CD4-positive, alpha-beta memory T cell (primary cell): ENCODE results near the gene MYOF. TPM values are rescaled to one million over a fixed set of nuclear protein-coding genes. Genes with fewer than 3 reads are reported as not detected.

ENCODE experiments used
- CTCF ChIA-PET: fragments of 350-600 bp; sonication (Branson Sonifier 250); formaldehyde crosslinking; loops from one replicate; lab custom pipeline; 2021; ENCODE audit warnings: inconsistent platforms; ENCODE audit not compliant: partially characterized antibody; lab: Charles Lee
- POLR2A ChIA-PET: fragments of 350-600 bp; sonication (Branson Sonifier 250); formaldehyde crosslinking; loops from one replicate; lab custom pipeline; 2021; ENCODE audit not compliant: partially characterized antibody; lab: Charles Lee
- DNase-seq, 5 donors: peaks; one replicate each; pipeline versions ENCODE4 v3.0.0 to v3.0.0-alpha.2; 2020 to 2022; ENCODE audit warnings: mixed read lengths in 1 of 5
- H3K27ac ChIP-seq: one replicate; pipeline ENCODE4 v1.7.0; 2013; ENCODE audit warnings: low read depth, low read length
- H3K27me3 ChIP-seq: 2 replicates; pipeline ENCODE4 v1.7.0; 2013; ENCODE audit warnings: mild to moderate bottlenecking, low read length, moderate library complexity; ENCODE audit not compliant: insufficient read depth
- H3K36me3 ChIP-seq: 2 replicates; pipeline ENCODE4 v1.7.0; 2013; ENCODE audit warnings: mild to moderate bottlenecking, low read length, moderate library complexity; ENCODE audit not compliant: insufficient read depth
- H3K4me1 ChIP-seq: 2 replicates; pipeline ENCODE4 v1.7.0; 2013; ENCODE audit warnings: mild to moderate bottlenecking, low read length, moderate library complexity; ENCODE audit not compliant: insufficient read depth
- H3K4me3 ChIP-seq, 2 donors: one replicate each; pipeline ENCODE4 v1.7.0; 2013; ENCODE audit warnings: low read length in 2 of 2, mild to moderate bottlenecking in 1 of 2
- H3K9me3 ChIP-seq, 2 donors: one replicate each; pipeline ENCODE4 v1.7.0; 2013; ENCODE audit warnings: low read length in 2 of 2, control low read depth in 1 of 2; ENCODE audit not compliant: control insufficient read depth in 1 of 2
- H3K27ac Mint-ChIP-seq, 7 donors: one replicate each; pipeline ENCODE4 v1.8.0; 2020 to 2021; ENCODE audit warnings: mixed read lengths in 7 of 7, mild to moderate bottlenecking in 6 of 7, inconsistent platforms in 3 of 7, moderate library complexity in 3 of 7
- H3K27me3 Mint-ChIP-seq, 2 donors: one replicate each; pipeline ENCODE4 v1.8.0; 2020 to 2021; ENCODE audit warnings: mixed read lengths in 2 of 2
- H3K36me3 Mint-ChIP-seq, 2 donors: one replicate each; pipeline ENCODE4 v1.8.0; 2020 to 2021; ENCODE audit warnings: mixed read lengths in 2 of 2, inconsistent platforms in 1 of 2, mild to moderate bottlenecking in 1 of 2
- H3K4me1 Mint-ChIP-seq, 4 donors: one replicate each; pipeline ENCODE4 v1.8.0; 2020 to 2021; ENCODE audit warnings: mixed read lengths in 4 of 4, mild to moderate bottlenecking in 1 of 4
- H3K4me3 Mint-ChIP-seq, 8 donors: one replicate each; pipeline ENCODE4 v1.8.0; 2020 to 2021; ENCODE audit warnings: mixed read lengths in 8 of 8, mild to moderate bottlenecking in 7 of 8, moderate library complexity in 6 of 8, inconsistent platforms in 3 of 8
- H3K9me3 Mint-ChIP-seq, 8 donors: one replicate each; pipeline ENCODE4 v1.8.0; 2020 to 2021; ENCODE audit warnings: mixed read lengths in 8 of 8, mild to moderate bottlenecking in 5 of 8, inconsistent platforms in 3 of 8, moderate library complexity in 1 of 8
- intact Hi-C: fragments of 100-400 bp; cut with micrococcal nuclease; formaldehyde crosslinking; loops from one replicate; pipeline ENCODE4 v1.15.1; 2023
- polyA plus RNA-seq, 2 donors: library from polyadenylated mRNA; unstranded; fragments of 300-500 nt; fragmentation: Illumina TruSeq; gene quantifications; one replicate each; pipeline ENCODE4 v1.2.3, GENCODE V29; 2021
- total RNA-seq, 2 experiments: library from RNA; stranded (reverse); gene quantifications; one replicate each; pipeline ENCODE4 v1.2.3, GENCODE V29; 2021

The MYOF gene
- total and polyA plus RNA-seq, 4 experiments from 2014 or later = 1.2 to 2.2 TPM; not detected in 2

DNA sequence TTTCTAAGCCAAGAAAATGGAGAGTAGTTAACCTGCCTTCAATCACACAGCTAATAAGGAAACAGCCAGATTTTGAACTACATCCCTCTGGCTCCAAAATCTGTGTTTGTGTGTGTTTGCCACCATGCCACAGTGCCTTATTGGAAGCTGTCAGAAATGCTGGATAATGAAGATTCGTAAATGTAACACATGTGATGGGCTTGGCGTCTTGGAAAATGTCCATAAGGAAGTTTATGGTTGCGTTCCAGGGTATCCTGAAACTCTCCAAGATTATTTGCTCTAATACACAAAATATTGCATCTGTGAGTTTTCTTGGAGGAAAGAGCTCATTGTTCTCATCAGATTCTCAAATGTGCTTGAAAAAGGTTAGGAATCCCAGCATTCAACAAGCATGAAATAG lies 22.7 kb downstream of the MYOF start:
- Mint-ChIP-seq H3K4me1 (peaks cover 5 to 23% (median 12%) of the 10 kb centered on the region in 4 donors), H3K27me3 (peaks cover 0 to 2% of the 10 kb centered on the region in 2 donors), H3K4me3 (no peak overlapping the region), H3K36me3 (no peaks in the 10 kb centered on the region), H3K27ac (peak overlapping the region in 1 of 7 donors; percentile 21), H3K9me3 (peaks cover 0 to 2% (median 0%) of the 10 kb centered on the region in 8 donors)
- DNase-seq = no peak
- no peak overlapping the region for H3K27ac ChIP-seq
- H3K36me3 ChIP-seq = no peaks in the 10 kb centered on the region
- no peaks in the 10 kb centered on the region for H3K9me3 ChIP-seq
- intact Hi-C loops = no loop called here
- no peaks in the 10 kb centered on the region for H3K27me3 ChIP-seq
- no peak overlapping the region for H3K4me3 ChIP-seq
- peaks cover 17% of the 10 kb centered on the region for H3K4me1 ChIP-seq
- ChIA-PET CTCF (interaction anchor here (0.6 to 1.3 kb wide), 2 partner anchors 22 to 83 kb away, joined by 3 to 5 read pairs; partner anchors contain the start of gene MYOF), POLR2A (no interaction called here)

DNA sequence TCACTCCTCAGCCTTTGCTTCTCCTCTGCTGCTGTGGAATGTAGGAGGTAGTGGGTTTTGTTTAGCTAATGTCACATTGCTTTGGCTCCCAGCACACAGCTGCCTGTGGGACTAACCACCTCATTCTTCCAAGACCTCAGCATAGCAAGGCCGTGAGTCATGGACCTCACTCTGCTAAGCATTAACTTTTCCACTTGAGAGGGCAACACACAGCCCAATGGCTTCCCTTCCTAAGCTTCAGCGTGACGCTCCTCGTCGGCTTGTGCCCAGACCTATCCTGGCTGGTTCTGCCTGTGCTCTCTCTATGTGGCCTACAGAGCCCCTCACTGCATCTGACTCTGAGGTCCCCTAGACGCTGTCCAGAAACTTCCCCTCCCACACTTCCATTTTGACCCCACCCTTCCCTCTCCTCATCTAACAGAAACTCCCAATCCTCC lies 23.3 kb downstream of the MYOF start:
- DNase-seq = no peak
- H3K36me3 ChIP-seq = no peaks in the 10 kb centered on the region
- H3K9me3 ChIP-seq = no peaks in the 10 kb centered on the region
- no peak overlapping the region for H3K27ac ChIP-seq
- Mint-ChIP-seq H3K27me3 (peaks cover 0 to 2% of the 10 kb centered on the region in 2 donors), H3K4me1 (peaks cover 5 to 18% (median 11%) of the 10 kb centered on the region in 4 donors), H3K36me3 (no peaks in the 10 kb centered on the region), H3K9me3 (peaks cover 0 to 2% (median 0%) of the 10 kb centered on the region in 8 donors), H3K4me3 (no peak overlapping the region), H3K27ac (peak overlapping the region in 2 of 7 donors; percentile 64 to 68)
- ChIA-PET CTCF (interaction anchor here (0.6 to 1.3 kb wide), 2 partner anchors 23 to 82 kb away, joined by 3 to 5 read pairs; partner anchors contain the start of gene MYOF), POLR2A (no interaction called here)
- no peak overlapping the region for H3K4me3 ChIP-seq
- intact Hi-C loops = no loop called here
- H3K27me3 ChIP-seq = no peaks in the 10 kb centered on the region
- H3K4me1 ChIP-seq = peaks cover 17% of the 10 kb centered on the region

DNA sequence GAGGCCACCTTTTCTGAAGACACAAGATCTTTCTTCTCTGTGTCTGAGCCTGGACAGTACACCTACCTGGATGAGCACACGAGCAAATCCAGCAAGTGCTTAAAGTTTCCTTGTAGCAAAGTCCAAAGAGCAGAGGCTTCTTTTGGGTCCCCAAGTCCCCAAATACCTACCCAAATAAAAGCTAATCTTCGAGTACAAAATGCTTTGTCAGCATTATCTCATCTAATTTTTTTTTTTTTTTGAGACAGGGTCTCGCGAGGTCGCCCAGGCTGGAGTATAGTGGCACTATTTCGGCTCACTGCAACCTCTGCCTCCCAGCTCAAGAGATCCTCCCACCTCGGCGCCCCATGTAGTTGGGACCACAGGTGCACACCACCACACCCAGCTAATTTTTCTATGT lies 24.6 kb downstream of the MYOF start:
- H3K27ac Mint-ChIP-seq = no peak overlapping the region
- H3K9me3 Mint-ChIP-seq = no peaks in the 10 kb centered on the region
- Histone ChIP-seq H3K27me3 (no peaks in the 10 kb centered on the region), H3K9me3 (no peaks in the 10 kb centered on the region), H3K36me3 (no peaks in the 10 kb centered on the region), H3K27ac (no peak overlapping the region), H3K4me3 (no peak overlapping the region), H3K4me1 (peaks cover 12% of the 10 kb centered on the region)
- H3K36me3 Mint-ChIP-seq = no peaks in the 10 kb centered on the region
- H3K4me3 Mint-ChIP-seq = no peak overlapping the region
- intact Hi-C loops = no loop called here
- peaks cover 0 to 2% of the 10 kb centered on the region in 2 donors for H3K27me3 Mint-ChIP-seq
- POLR2A ChIA-PET = no interaction called here
- no peak for DNase-seq
- peaks cover 0 to 11% (median 5%) of the 10 kb centered on the region in 4 donors for H3K4me1 Mint-ChIP-seq
- CTCF ChIA-PET = interaction anchor here (1.4 kb wide), 2 partner anchors 14 to 81 kb away, joined by 4 to 5 read pairs; no protein-coding TSS in a partner anchor

DNA sequence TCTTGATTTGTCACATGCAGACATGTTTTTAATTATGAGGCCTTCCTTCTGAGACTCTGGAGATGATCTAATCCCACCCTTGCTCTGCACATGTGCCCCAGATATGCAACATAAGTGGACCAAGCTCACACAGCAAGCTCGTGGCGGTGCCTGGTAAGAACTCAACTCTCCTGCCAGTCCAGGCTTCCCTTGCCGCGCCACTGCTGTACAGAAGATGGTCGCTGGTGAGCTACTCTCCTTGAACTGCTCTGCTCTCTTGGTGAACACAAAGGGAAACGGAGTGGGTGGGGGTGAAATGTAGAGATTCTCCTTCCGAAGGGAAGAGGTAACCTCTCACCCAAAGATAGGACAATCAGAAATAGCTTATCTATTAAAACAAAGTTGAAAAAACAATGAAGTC lies 25.7 kb downstream of the MYOF start:
- POLR2A ChIA-PET = no interaction called here
- intact Hi-C loops = no loop called here
- DNase-seq = no peak
- H3K36me3 ChIP-seq = no peaks in the 10 kb centered on the region
- H3K27ac ChIP-seq = no peak overlapping the region
- H3K36me3 Mint-ChIP-seq = no peaks in the 10 kb centered on the region
- H3K4me3 Mint-ChIP-seq = no peak overlapping the region
- H3K4me1 Mint-ChIP-seq = peaks cover 5 to 14% (median 10%) of the 10 kb centered on the region in 4 donors
- H3K27me3 Mint-ChIP-seq = peaks cover 0 to 2% of the 10 kb centered on the region in 2 donors
- no peak overlapping the region for H3K4me3 ChIP-seq
- peak overlapping the region in 1 of 7 donors; percentile 21 for H3K27ac Mint-ChIP-seq
- peaks cover 7% of the 10 kb centered on the region for H3K4me1 ChIP-seq
- CTCF ChIA-PET = interaction anchor here (0.6 to 1.4 kb wide), 4 partner anchors 15 to 80 kb away, joined by 3 to 5 read pairs (median 4); partner anchors contain the start of gene MYOF
- H3K9me3 Mint-ChIP-seq = no peaks in the 10 kb centered on the region
- H3K27me3 ChIP-seq = no peaks in the 10 kb centered on the region
- no peaks in the 10 kb centered on the region for H3K9me3 ChIP-seq

DNA sequence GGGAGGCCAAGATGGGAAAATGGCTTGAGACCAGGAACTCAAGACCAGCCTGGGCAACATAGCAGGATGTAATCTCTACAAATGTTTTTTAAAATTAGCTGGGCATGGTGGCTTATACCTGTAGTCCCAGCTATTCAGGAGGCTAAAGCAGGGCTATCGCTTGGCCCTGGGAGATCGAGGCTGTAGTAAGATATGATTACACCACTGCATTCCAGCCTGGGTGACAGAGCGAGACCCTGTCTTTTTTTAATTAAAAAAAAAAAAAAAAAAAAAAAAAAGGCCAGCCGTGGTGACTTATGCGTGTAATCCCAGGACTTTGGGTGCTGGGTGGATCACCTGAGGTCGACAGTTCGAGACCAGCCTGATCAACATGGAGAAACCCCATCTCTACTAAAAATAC lies 27.4 kb downstream of the MYOF start:
- H3K27me3 ChIP-seq = no peaks in the 10 kb centered on the region
- Mint-ChIP-seq H3K4me3 (no peak overlapping the region), H3K4me1 (peaks cover 7 to 13% (median 11%) of the 10 kb centered on the region in 4 donors), H3K9me3 (no peaks in the 10 kb centered on the region), H3K36me3 (no peaks in the 10 kb centered on the region), H3K27ac (no peak overlapping the region), H3K27me3 (no peaks in the 10 kb centered on the region)
- H3K4me3 ChIP-seq = no peak overlapping the region
- H3K4me1 ChIP-seq = peaks cover 4% of the 10 kb centered on the region
- no peak overlapping the region for H3K27ac ChIP-seq
- CTCF ChIA-PET = no interaction called here
- no peak for DNase-seq
- POLR2A ChIA-PET = no interaction called here
- no peaks in the 10 kb centered on the region for H3K36me3 ChIP-seq
- intact Hi-C loops = no loop called here
- H3K9me3 ChIP-seq = no peaks in the 10 kb centered on the region

DNA sequence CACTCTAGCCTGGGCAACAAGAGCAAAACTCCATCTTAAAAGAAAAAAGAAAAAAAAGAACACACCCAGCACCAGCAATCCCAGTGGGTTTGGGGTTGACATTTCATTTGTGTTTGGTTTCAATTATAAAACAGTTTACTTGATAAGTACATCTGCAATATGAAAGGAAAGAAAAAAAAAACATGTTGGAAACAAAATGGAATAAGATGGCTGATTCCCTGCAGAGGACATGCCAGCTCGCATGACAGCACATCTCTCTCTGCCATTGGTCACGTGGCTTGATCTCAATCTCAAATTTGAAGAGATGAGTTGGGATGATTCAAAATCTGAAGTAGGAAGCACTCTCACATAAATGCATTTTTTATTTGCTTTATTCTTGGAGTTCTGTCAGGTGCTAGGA lies 28.0 kb downstream of the MYOF start:
- ChIA-PET CTCF (no interaction called here), POLR2A (no interaction called here)
- Mint-ChIP-seq H3K4me3 (no peak overlapping the region), H3K36me3 (no peaks in the 10 kb centered on the region), H3K27me3 (no peaks in the 10 kb centered on the region), H3K4me1 (peaks cover 7 to 13% (median 11%) of the 10 kb centered on the region in 4 donors), H3K9me3 (no peaks in the 10 kb centered on the region), H3K27ac (no peak overlapping the region)
- no peaks in the 10 kb centered on the region for H3K36me3 ChIP-seq
- H3K4me1 ChIP-seq = peaks cover 4% of the 10 kb centered on the region
- DNase-seq = no peak
- intact Hi-C loops = no loop called here
- no peak overlapping the region for H3K27ac ChIP-seq
- no peak overlapping the region for H3K4me3 ChIP-seq
- no peaks in the 10 kb centered on the region for H3K9me3 ChIP-seq
- no peaks in the 10 kb centered on the region for H3K27me3 ChIP-seq

DNA sequence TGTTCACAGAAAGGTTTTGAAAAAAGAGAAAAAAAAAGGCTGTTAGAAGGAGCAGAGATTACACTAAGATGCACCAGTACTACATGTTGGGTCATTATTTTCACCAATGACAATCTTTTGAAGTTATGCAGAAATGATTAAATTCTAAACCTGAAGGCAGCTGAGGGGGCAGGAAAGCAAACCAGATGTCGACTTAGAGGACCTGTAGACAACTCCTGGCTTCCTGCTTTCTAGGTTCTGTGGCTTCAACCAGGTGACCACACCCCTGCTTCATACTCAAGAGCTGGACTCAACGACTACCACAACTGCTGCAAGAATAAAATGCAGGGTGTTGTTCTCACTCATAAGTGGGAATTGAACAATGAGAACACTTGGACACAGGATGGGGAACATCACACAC lies 30.0 kb downstream of the MYOF start:
- CTCF ChIA-PET = no interaction called here
- Histone ChIP-seq H3K27me3 (no peaks in the 10 kb centered on the region), H3K27ac (no peak overlapping the region), H3K9me3 (no peaks in the 10 kb centered on the region), H3K4me3 (no peak overlapping the region), H3K4me1 (peaks cover 4% of the 10 kb centered on the region), H3K36me3 (no peaks in the 10 kb centered on the region)
- Mint-ChIP-seq H3K9me3 (no peaks in the 10 kb centered on the region), H3K27me3 (no peaks in the 10 kb centered on the region), H3K36me3 (no peaks in the 10 kb centered on the region), H3K4me3 (no peak overlapping the region), H3K27ac (peak overlapping the region in 1 of 7 donors; percentile 9), H3K4me1 (peaks cover 7 to 13% (median 11%) of the 10 kb centered on the region in 4 donors)
- intact Hi-C loops = no loop called here
- POLR2A ChIA-PET = no interaction called here
- no peak for DNase-seq
